ENCODE data around the gene C19orf33.
A peak's percentile ranks its signal among the peaks of the same experiment; 100 is the strongest.
"Not testable (repeated sequence)": the region's sequence is repeated elsewhere in the genome, so short reads cannot be mapped to it uniquely, and the experiment has no call there.

C19orf33 gene

DNA sequence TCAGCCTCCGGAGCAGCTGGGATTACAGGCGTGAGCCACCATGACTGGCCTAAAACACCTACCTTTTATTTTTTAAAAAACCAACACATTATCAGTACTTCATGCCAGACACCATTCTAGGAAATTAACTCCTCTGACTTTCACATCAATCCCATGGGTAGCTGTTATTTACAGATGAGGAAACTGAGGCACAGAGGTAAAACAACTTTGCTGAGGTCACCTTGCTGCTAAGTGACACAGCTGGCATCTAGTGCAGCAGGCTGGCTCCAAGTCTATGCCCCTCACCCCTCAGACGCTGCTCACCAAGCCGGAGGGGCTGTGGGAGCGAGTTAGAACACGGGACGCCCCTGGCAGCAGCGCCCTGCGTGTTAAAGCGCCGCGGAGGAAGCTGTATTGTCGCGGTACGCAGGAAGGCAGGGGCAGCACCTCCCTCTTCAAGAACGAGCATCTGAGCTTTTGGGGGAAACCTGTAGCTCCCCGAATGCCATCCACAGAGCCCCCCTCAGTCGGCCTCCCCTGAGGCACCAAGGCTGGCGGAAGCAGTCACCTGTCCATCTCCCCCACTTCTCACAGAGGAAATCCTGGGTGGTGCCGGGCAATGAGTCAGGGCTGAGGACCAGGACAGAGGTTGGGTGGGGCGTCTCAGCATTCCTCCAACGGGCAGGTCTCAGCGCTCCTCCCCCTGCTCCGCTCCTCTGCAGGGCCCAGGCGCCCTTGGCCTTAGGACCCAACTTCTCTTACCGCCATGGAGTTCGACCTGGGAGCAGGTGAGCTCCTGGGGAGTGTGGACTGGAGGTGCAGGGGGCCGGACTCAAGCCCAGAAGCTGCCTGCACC lies at the start of gene C19orf33:
TSS of gene C19orf33 (plus strand) at position 735 of the 835 bp plus-strand sequence. CDS start at position 746, 11 bp downstream.
- no peak for DNase-seq (ENCODE audit: low spot score)

DNA sequence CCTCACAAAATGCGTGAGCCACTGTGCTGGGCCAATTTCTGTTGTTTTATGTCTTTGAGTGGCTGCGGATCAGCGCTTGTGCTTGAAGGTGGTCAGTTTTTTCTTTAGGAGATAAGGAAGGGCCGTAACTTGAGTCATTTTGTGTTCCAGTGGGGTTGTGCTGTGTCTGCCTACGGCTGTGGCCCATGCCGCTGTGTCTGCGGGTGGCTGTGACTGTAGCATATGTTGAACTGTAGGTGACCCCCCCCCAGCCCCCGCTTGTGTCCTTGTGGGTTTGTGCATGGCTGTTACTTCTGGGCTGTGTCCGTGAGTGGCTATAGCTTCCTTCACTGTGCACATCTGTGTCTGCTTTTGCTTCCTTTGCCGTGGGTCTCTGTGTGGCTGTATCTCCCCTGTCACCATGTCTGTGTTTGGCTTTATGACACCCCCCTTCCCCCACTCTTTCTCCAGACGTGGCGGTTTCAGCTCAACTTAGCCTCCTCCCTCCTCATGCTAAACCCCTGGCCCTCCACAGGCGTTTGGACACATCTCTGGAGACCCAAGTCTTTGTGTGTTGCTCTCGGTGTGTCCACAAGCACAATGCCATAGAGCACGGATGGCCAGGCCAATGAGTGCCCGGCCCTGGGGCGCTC lies 48.6 kb upstream of the C19orf33 start:
- DNase-seq (ENCODE audit: low spot score), result no peak

DNA sequence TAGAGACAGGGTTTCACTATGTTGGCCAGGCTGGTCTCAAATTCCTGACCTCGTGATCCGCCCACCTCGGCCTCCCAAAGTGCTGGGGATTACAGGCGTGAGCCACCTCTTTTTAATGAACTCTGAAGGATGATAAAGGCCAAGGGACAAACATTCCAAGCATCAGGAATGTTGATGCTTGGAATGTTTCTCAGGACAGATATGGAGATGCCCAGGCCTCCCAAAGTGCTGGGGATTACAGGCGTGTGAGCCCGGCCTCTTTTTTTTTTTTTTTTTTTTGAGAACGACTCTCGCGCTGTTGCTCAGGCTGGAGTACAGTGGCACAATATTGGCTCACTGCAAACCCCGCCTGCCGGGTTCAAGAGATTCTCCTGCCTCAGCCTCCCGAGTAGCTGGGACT lies 42.1 kb upstream of the C19orf33 start:
- not testable (repeated sequence) for DNase-seq (ENCODE audit: low spot score)

DNA sequence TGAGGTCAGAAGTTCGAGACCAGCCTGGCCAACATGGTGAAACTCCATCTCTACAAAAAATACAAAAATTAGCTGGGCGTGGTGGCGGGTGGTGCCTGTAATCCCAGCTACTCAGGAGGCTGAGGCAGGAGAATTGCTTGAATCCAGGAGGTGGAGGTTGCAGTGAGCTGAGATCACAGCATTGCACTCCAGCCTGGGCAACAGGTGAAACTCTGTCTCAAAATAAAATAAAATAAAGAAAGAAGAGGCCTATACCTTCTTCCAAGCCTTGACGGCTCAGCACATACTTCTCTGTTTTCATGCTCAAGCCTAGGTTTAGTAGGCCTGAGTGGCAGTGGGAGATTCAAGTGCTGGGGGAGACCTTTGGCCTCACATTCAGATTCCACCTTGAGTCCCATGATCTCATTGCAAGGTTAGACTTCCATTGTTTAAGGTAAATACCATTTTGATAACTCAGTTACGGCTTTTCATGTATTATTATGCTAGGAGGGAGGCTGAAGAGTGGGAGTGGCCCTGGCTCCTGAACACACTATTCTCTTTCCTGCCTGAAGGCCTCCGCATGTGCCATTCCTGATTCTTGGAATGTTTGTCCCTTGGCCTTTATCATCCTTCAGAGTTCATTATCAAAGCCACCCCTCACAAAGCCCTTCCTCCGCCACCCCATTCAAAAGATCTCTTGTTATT lies 41.3 kb upstream of the C19orf33 start:
- DNase-seq (ENCODE audit: low spot score), result no peak

DNA sequence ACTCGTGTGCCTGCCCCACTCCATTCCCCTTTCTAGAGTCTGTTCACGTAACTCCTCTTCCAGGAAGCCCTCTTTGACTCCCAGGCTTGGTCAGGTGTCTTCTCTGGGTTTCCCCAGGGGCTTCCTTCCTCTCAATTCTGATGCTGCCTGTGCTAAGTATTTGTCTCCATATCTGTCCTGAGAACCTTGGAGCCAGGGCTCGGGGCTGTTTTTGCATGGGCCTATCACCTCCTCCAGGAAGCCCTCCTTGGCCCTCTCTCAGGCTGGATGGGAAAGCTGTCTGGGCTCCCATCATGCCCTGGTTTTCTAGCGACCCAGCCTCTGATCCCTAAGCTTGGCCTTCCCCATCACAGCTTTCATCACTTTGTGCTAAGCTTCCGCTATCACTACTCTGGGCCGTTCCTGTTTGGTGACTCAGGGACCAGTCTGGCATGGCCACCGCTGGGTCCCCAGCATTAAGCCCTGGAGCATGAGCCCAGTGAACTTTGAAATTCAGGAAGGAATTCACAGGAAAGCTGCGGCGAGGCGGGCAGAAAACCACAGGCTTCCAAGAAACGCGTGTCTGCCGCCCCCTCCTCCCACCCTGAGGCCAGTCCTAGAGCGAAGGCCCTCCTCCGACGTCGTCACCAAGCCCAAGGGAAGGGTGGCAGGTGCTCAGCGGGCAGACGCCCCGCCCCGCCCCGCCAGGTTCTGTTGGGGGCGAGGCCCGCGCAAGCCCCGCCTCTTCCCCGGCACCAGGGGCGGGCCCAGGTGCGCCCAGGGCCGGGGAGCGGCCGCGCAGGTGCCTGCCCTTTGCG lies 40.2 kb upstream of the C19orf33 start:
- DNase-seq (ENCODE audit: low spot score), result peak; percentile 39

DNA sequence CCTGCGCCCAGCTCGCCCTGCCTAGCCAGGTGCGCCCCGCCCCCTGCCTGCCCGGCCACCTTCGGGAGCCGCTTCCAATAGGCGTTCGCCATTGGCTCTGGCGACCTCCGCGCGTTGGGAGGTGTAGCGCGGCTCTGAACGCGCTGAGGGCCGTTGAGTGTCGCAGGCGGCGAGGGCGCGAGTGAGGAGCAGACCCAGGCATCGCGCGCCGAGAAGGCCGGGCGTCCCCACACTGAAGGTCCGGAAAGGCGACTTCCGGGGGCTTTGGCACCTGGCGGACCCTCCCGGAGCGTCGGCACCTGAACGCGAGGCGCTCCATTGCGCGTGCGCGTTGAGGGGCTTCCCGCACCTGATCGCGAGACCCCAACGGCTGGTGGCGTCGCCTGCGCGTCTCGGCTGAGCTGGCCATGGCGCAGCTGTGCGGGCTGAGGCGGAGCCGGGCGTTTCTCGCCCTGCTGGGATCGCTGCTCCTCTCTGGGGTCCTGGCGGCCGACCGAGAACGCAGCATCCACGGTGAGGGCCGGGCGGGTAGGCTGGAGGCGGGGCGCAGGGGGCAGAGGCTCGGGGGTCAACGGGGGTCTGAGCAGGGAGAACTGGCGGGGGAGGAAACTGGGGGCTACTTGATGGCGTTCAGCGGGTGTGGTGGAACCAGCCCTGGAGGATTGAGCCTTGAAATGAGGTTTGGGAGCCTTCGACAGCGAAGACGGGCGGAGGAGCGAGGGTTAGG lies 39.4 kb upstream of the C19orf33 start, which contains the start of gene SPINT2:
TSS of gene SPINT2 (plus strand) at position 88 of the 727 bp plus-strand sequence. CDS start at position 408, 320 bp downstream.
- DNase-seq (ENCODE audit: low spot score), result no peak

DNA sequence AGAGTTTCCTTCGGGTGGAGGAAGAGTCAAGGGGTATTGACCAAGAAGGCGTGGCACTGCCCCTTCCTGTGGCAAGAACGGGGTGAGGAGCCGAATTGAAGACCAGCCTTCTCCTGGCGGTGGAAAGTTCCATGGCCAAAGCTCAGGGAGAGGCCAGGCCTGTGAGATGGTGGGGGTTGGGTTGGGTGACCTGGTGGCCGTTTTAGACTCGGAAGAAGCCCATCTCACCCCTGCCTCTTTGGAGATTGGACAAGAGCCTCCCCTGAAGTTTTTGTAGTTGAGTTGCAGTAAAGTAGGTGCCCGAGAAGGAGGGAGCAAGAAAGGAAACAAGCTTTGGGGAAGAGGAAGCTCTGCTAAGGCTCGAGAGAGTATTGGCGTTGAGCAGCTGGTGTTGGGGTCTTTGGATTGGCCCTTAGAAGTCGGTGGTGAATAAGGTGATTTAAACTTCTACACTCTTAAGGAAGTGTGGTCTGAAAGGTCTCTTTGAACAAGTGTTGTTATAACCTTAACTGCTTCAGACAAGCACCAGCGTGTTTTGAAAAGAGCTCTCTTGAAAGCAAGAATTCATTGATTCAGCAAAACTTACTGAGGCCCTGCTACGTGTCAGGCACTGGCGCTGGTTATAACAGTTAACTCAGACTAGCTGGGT lies 38.7 kb upstream of the C19orf33 start:
- DNase-seq (ENCODE audit: low spot score), result no peak

DNA sequence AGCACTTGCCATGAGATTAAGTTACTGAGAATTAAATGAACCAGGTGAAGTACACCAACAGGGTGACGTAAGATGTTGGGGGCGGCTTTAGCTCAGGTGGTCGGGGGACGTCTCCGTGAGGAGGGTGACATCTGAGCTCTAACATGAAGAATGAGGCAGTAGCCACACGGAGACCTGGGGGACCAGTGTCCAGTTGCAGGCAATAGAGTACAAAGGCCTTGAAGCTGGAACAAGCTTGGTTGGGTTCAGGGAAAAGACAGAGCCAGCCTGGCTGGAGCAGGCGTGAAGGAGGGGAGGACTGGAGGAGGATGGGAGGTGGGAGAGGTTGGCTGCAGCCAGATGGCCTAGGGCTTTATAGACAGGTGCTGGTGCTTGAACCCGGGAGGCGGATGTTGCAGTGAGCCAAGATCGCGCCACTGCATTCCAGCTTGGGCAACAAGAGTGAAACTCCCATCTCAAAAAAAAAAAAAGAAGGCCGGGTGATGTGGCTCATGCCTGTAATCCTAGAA lies 38.1 kb upstream of the C19orf33 start:
- no peak for DNase-seq (ENCODE audit: low spot score)

DNA sequence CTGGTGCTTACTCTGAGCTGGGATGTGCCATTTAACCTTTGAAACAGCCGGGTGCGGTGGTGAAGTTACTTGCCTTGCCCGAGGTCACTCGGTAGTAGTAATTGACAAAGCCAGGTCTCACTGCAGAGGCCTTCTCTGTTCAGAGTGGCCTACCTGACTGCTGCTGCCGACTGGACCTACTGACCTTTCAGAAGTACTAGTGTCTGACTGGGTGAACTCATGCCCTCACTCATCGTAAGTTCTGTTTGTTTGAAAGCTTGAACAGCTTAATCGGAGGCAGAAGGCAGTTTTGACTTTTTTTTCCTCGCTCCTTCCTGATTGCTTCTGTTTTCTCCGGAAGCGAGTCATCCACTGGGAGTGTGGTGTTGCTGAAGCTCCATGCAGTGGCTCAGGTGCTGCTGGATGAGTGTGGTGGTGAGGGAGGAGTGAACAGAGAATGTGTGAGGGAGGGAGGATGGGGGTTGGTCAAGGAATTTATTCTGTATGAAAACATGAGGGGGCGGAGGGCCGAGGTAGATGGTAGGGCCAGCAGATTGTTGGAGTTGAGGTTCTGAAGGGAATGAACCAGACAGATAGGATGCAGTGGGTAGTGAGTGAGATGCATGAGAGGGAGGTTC lies 37.0 kb upstream of the C19orf33 start:
- no peak for DNase-seq (ENCODE audit: low spot score)

DNA sequence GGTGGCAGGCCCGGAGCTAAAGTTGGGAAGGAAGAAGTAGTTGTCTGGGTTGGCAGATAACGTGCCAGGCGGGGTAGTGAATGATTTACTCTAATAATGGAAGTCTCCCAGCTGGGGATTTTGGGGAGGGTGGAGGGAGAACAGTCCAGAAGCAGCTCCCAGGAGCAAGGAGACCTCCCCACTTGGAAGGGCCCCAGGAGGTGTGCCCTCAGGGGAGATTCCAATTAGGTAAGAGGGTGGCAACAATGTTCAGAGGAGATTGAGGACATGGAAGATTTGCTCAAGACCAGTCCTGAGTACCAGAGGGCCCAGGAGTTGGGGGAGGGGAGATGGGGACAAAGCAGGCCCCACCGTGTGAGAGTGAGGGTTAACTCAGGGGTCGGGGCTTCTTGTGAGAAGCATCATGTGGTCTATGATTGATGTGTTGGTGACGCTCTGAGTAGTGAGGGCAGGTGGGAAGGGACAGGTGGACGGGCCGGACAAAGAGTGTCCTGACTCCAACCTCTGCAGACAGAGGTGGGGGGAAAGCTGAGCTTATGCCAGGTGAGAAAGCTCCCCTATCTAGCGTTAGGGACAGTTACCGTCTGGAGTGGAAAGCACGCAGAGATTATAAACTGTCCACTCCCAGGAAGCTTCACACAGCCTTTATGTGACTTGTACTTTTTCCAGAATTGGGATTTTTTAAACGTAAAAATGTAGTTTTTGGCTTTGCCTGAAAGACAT lies 36.1 kb upstream of the C19orf33 start:
- DNase-seq (ENCODE audit: low spot score), result no peak

DNA sequence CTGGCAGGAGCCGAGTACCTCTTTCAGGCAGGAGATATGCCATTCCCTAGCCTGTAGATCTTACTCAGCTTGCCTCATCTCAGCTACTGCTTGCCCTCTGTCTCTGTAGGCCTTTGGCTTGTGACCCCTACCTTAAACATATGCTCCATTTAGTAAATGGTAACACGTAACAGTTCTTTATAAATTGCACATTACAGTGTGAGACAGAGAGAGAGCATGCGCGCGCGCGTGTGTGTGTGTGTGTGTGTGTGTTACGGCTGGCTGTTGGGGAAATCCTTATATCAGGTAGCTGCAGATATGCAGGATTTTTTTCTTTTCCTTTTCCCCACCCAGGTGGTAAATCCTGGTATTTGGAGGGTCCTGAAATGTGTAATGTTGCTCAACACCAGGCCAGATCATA lies 35.5 kb upstream of the C19orf33 start:
- DNase-seq (ENCODE audit: low spot score), result no peak

DNA sequence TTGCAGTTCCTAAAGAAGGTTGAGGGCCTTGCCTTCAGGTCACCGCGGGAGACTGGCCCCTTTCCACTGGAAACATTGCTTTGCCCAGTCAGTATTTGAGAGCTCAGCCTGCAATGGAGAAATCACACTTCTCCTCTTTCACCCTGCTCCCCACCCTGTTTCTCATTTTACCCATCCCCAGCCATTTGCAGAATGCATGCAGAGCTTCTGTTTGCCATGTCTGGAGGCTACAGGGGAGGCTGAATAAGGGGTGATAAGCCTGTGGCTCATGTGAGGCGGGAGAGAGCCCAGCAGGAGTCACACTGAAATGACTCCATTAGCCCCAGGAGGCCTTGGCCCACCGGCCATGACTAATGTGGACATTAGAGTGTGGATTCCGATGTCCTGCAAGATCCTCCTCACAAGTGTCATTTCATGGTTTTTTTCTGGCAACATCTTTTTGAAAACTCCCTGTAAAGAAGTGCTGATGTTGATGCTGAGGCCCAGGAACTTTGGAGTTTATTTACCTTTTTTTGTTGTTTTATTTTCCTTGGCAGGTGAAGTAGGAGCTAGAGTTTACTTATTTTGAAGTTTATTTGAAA lies 33.4 kb upstream of the C19orf33 start:
- no peak for DNase-seq (ENCODE audit: low spot score)

DNA sequence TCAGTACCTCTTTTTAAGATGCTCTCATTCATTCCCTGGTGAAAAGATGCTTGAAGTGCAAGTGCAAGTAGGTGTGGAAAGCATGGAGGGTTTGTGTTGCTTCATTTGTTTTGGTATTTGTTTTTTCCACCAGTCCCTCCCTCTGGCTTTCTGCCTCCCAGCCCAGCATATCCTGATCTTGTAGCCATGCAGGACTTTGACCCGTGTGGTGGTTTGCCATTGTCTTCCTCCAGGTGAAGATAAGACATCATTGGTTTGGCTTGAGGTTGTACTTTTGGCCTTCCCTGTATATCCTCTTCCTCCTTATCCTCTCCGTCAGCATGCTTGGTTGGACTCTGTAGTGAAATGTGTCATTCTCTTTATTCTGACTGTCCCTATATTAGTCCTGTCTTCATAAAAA lies 30.6 kb upstream of the C19orf33 start:
- DNase-seq (ENCODE audit: low spot score), result no peak

DNA sequence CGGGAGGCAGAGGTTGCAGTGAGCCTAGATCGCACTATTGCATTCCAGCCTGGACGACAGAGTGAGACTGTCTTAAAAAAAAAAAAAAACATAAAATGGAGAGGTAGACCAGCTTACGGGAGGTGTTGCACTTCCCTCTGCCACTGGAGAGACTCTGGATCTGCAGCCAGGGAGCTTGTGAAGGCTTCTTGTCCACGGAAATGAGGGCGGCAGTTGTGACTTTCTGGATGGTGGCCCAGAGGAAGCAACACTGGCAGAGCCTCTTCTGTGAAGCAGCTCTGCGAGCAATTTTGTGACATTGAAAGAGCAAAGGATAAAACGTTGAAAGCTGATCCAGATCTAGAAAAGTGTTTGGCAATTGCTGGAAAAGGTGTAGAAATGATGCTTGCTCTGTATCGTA lies 29.3 kb upstream of the C19orf33 start:
- DNase-seq (ENCODE audit: low spot score), result no peak

DNA sequence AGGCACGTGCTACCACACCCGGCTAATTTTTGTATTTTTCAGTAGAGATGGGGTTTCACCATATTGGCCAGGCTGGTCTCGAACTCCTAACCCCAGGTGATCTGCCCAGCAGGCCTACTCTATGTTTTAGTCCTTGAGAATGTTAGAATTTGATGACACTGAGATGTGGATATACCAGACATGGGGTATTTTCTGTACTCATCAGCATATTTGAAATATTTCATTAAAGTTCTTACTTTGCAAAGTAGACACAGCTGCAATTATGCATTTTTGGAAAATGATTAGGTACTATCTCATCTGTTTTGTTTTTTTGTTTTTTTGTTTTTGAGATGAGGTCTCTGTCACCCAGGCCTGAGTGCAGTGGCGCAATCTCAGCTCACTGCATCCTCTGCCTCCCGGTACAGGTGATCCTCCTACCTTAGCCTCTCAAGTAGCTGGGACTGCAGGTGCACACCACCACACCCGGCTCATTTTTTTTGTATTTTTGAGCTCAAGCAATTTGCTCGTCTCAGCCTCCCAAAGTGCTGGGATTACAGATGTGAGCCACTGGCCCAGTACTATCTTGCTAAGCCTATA lies 27.0 kb upstream of the C19orf33 start:
- DNase-seq (ENCODE audit: low spot score), result no peak

DNA sequence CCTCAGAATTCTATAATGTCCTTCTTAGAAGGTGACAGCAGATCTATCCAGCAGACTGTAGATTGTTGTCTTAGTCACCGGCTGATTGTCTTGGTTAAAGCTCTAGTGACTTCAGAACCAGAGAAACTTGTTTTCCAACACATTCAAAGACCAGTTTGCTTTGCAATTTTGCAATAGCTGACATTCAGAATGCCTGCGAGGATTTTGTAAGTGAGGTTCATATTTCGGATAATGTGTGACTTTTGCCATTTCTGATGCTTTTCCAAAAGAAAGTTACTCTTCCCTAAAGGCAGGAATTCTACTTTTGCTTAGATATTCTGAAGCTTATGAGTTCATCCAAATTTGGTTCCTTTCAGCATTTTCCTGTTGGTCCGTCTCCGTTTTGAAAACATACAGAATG lies 26.5 kb upstream of the C19orf33 start:
- no peak for DNase-seq (ENCODE audit: low spot score)

DNA sequence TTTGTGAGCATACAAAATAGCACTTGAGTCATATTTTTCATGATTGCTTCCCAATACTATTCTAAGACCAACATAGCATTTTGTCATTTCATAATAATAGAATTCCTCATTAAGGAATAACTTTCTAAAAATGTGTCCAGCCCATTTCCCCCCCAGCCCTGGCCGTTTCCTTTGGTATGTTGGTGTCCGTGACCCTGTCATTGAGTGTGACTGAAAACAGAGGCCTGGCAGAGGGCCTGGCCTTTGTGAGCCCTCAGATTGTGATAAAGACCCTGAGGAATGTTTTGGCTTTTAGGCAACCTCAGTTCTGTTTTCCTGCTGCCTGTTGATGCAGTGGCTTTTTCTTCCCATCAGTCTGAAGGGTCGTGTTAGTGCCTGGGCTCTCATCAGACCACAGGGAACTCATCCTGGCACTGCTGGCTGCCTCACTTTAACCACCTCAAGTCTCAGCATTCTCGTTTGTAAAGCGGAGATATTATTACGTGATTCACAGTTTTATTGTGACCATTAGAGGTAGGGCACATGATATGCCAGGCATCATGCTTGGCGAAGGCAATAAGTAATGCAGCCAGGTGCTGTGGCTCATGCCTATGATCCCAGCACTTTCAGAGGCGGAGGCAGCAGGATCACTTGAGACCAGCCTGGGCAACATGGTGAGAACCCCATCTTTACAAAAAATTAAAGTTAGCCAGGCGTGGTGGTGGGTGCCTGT lies 25.9 kb upstream of the C19orf33 start:
- peak; percentile 72 for DNase-seq (ENCODE audit: low spot score)

DNA sequence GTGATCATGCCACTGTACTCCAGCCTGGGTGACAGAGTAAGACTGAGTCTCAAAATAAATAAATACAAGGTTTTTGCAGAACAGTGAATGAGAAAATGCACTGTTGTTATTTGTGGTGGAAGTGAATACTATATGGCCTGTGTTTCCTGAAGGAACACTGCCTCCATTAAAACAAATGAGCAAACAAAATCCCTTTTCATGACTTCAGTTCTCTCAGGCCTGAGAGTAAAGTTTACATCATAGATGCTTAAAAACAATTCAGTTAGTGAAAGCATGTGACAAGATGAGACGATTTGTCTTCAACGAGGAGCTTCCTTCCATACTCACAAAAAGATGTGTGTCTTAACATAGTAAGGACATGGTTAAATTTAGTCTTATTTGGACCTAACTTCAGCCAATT lies 25.3 kb upstream of the C19orf33 start:
- no peak for DNase-seq (ENCODE audit: low spot score)
